ENCODE measurements around the gene PLAAT5.

PLAAT5 gene

GRCh38 chr11:63462137-63462536 is 28.8 kb downstream of the PLAAT5 start:
- Histone ChIP-seq H3K9ac (ENCODE audit: low read length) (no peak overlapping the region), H2BK15ac (ENCODE audit: low read depth, poor library complexity, severe bottlenecking) (no peak overlapping the region), H2AK5ac (ENCODE audit: low read length, severe bottlenecking) (no peak overlapping the region), H3K9me3 (ENCODE audit: control insufficient read depth, low read length) (peaks cover 8% of the 10 kb centered on the region), H3K27ac (ENCODE audit: low read length, poor library complexity, severe bottlenecking) (no peak overlapping the region), H2AFZ (ENCODE audit: low read depth, low read length) (no peak overlapping the region), H2BK120ac (ENCODE audit: low read depth, low read length) (no peak overlapping the region), H3K36me3 (ENCODE audit: control insufficient read depth in 1 of 2, insufficient read depth in 2 of 2, low read depth in 1 of 2, low read length in 2 of 2) (no peaks in the 10 kb centered on the region), H4K8ac (ENCODE audit: low read length) (no peak overlapping the region), H3K79me1 (replicated peaks; ENCODE audit: low read length, poor library complexity, severe bottlenecking) (no peaks in the 10 kb centered on the region), H3K18ac (ENCODE audit: low read depth in 1 of 2, low read length in 2 of 2) (no peak overlapping the region), H3K4me1 (ENCODE audit: control insufficient read depth, insufficient read depth, low read depth, low read length) (peaks cover 6% of the 10 kb centered on the region), H2BK12ac (ENCODE audit: low read length in 2 of 2) (no peak overlapping the region), H3K4ac (ENCODE audit: low read depth in 1 of 2, low read length in 2 of 2) (no peak overlapping the region), H3K14ac (ENCODE audit: low read length in 2 of 2) (no peak overlapping the region), H3K23ac (ENCODE audit: low read length in 2 of 2) (no peak overlapping the region), H3K4me2 (ENCODE audit: low read length, poor library complexity, severe bottlenecking) (no peak overlapping the region), H4K91ac (ENCODE audit: low read length) (no peak overlapping the region), H3K27me3 (ENCODE audit: control insufficient read depth in 1 of 2, insufficient read depth in 1 of 2, low read length in 2 of 2) (peaks cover 5 to 20% of the 10 kb centered on the region in 2 experiments), H3K4me3 (ENCODE audit: insufficient read depth in 1 of 2, low read depth in 1 of 2, low read length in 2 of 2) (no peak overlapping the region), H2BK5ac (ENCODE audit: low read depth, low read length, poor library complexity, severe bottlenecking) (no peak overlapping the region)
- DNase-seq, result no peak

GRCh38 chr11:63459586-63459985 is 31.4 kb downstream of the PLAAT5 start:
- peaks cover 6% of the 10 kb centered on the region for H3K4me1 ChIP-seq (ENCODE audit: control insufficient read depth, insufficient read depth, low read depth, low read length)
- no peak overlapping the region for H3K9ac ChIP-seq (ENCODE audit: low read length)
- H3K79me1 ChIP-seq (replicated peaks; ENCODE audit: low read length, poor library complexity, severe bottlenecking), result no peaks in the 10 kb centered on the region
- H3K23ac ChIP-seq (ENCODE audit: low read length in 2 of 2), result no peak overlapping the region
- H3K36me3 ChIP-seq (ENCODE audit: control insufficient read depth in 1 of 2, insufficient read depth in 2 of 2, low read depth in 1 of 2, low read length in 2 of 2), result no peaks in the 10 kb centered on the region
- DNase-seq, result no peak
- no peak overlapping the region for H2AFZ ChIP-seq (ENCODE audit: low read depth, low read length)
- 25% methylated on average over 6 of the region's 6 CpGs for WGBS
- H3K4me2 ChIP-seq (ENCODE audit: low read length, poor library complexity, severe bottlenecking), result peak overlapping the region; percentile 21
- no peaks in the 10 kb centered on the region for H3K9me3 ChIP-seq (ENCODE audit: control insufficient read depth, low read length)
- H3K27me3 ChIP-seq (ENCODE audit: control insufficient read depth in 1 of 2, insufficient read depth in 1 of 2, low read length in 2 of 2), result peaks cover 5 to 17% of the 10 kb centered on the region in 2 experiments
- H3K27ac ChIP-seq (ENCODE audit: low read length, poor library complexity, severe bottlenecking), result no peak overlapping the region
- no peak overlapping the region for H3K4me3 ChIP-seq (ENCODE audit: insufficient read depth in 1 of 2, low read depth in 1 of 2, low read length in 2 of 2)
- no peak overlapping the region for H4K91ac ChIP-seq (ENCODE audit: low read length)
- H3K4ac ChIP-seq (ENCODE audit: low read depth in 1 of 2, low read length in 2 of 2), result no peak overlapping the region
- H3K18ac ChIP-seq (ENCODE audit: low read depth in 1 of 2, low read length in 2 of 2), result no peak overlapping the region
- no peak overlapping the region for H3K14ac ChIP-seq (ENCODE audit: low read length in 2 of 2)
- H4K8ac ChIP-seq (ENCODE audit: low read length), result no peak overlapping the region
- no peak overlapping the region for H2BK15ac ChIP-seq (ENCODE audit: low read depth, poor library complexity, severe bottlenecking)
- H2BK5ac ChIP-seq (ENCODE audit: low read depth, low read length, poor library complexity, severe bottlenecking), result no peak overlapping the region
- no peak overlapping the region for H2BK120ac ChIP-seq (ENCODE audit: low read depth, low read length)
- H2AK5ac ChIP-seq (ENCODE audit: low read length, severe bottlenecking), result no peak overlapping the region
- no peak overlapping the region for H2BK12ac ChIP-seq (ENCODE audit: low read length in 2 of 2)

GRCh38 chr11:63448646-63449045 is 42.3 kb downstream of the PLAAT5 start:
- no peak overlapping the region for H2BK5ac ChIP-seq (ENCODE audit: low read depth, low read length, poor library complexity, severe bottlenecking)
- H3K23ac ChIP-seq (ENCODE audit: low read length in 2 of 2), result no peak overlapping the region
- H2BK120ac ChIP-seq (ENCODE audit: low read depth, low read length), result no peak overlapping the region
- H2BK15ac ChIP-seq (ENCODE audit: low read depth, poor library complexity, severe bottlenecking), result no peak overlapping the region
- H3K36me3 ChIP-seq (ENCODE audit: control insufficient read depth in 1 of 2, insufficient read depth in 2 of 2, low read depth in 1 of 2, low read length in 2 of 2), result no peaks in the 10 kb centered on the region
- H3K27ac ChIP-seq (ENCODE audit: low read length, poor library complexity, severe bottlenecking), result no peak overlapping the region
- H2AK5ac ChIP-seq (ENCODE audit: low read length, severe bottlenecking), result no peak overlapping the region
- no peak overlapping the region for H3K4ac ChIP-seq (ENCODE audit: low read depth in 1 of 2, low read length in 2 of 2)
- no peak overlapping the region for H3K18ac ChIP-seq (ENCODE audit: low read depth in 1 of 2, low read length in 2 of 2)
- no peak overlapping the region for H2AFZ ChIP-seq (ENCODE audit: low read depth, low read length)
- H3K79me1 ChIP-seq (replicated peaks; ENCODE audit: low read length, poor library complexity, severe bottlenecking), result no peaks in the 10 kb centered on the region
- no peak overlapping the region for H4K91ac ChIP-seq (ENCODE audit: low read length)
- H3K14ac ChIP-seq (ENCODE audit: low read length in 2 of 2), result no peak overlapping the region
- WGBS, result 54% methylated on average over 1 of the region's 1 CpG
- H3K4me1 ChIP-seq (ENCODE audit: control insufficient read depth, insufficient read depth, low read depth, low read length), result peaks cover 2% of the 10 kb centered on the region
- H3K27me3 ChIP-seq (ENCODE audit: control insufficient read depth in 1 of 2, insufficient read depth in 1 of 2, low read length in 2 of 2), result peaks cover 0 to 21% of the 10 kb centered on the region in 2 experiments
- no peak overlapping the region for H4K8ac ChIP-seq (ENCODE audit: low read length)
- H3K9ac ChIP-seq (ENCODE audit: low read length), result no peak overlapping the region
- no peak overlapping the region for H3K4me2 ChIP-seq (ENCODE audit: low read length, poor library complexity, severe bottlenecking)
- H3K4me3 ChIP-seq (ENCODE audit: insufficient read depth in 1 of 2, low read depth in 1 of 2, low read length in 2 of 2), result no peak overlapping the region
- no peaks in the 10 kb centered on the region for H3K9me3 ChIP-seq (ENCODE audit: control insufficient read depth, low read length)
- H2BK12ac ChIP-seq (ENCODE audit: low read length in 2 of 2), result no peak overlapping the region
- no peak for DNase-seq

- no peak overlapping the region for H2BK15ac ChIP-seq (ENCODE audit: low read depth, poor library complexity, severe bottlenecking)
Measured at GRCh38 chr11:63445720-63446119, 45.2 kb downstream of the PLAAT5 start.

More at GRCh38 chr11:63445720-63446119, 45.2 kb downstream of the PLAAT5 start:
- no peaks in the 10 kb centered on the region for H3K9me3 ChIP-seq (ENCODE audit: control insufficient read depth, low read length)
- H3K27ac ChIP-seq (ENCODE audit: low read length, poor library complexity, severe bottlenecking), result no peak overlapping the region
- H3K36me3 ChIP-seq (ENCODE audit: control insufficient read depth in 1 of 2, insufficient read depth in 2 of 2, low read depth in 1 of 2, low read length in 2 of 2), result no peaks in the 10 kb centered on the region
- H2BK12ac ChIP-seq (ENCODE audit: low read length in 2 of 2), result no peak overlapping the region
- no peak overlapping the region for H4K91ac ChIP-seq (ENCODE audit: low read length)
- H3K79me1 ChIP-seq (replicated peaks; ENCODE audit: low read length, poor library complexity, severe bottlenecking), result no peaks in the 10 kb centered on the region
- H3K23ac ChIP-seq (ENCODE audit: low read length in 2 of 2), result no peak overlapping the region
- no peak overlapping the region for H3K4me2 ChIP-seq (ENCODE audit: low read length, poor library complexity, severe bottlenecking)
- no peak overlapping the region for H3K9ac ChIP-seq (ENCODE audit: low read length)
- H4K8ac ChIP-seq (ENCODE audit: low read length), result no peak overlapping the region
- peaks cover 0 to 21% of the 10 kb centered on the region in 2 experiments for H3K27me3 ChIP-seq (ENCODE audit: control insufficient read depth in 1 of 2, insufficient read depth in 1 of 2, low read length in 2 of 2)
- no peak overlapping the region for H2BK120ac ChIP-seq (ENCODE audit: low read depth, low read length)
- H2BK5ac ChIP-seq (ENCODE audit: low read depth, low read length, poor library complexity, severe bottlenecking), result no peak overlapping the region
- H3K4me1 ChIP-seq (ENCODE audit: control insufficient read depth, insufficient read depth, low read depth, low read length), result peaks cover 2% of the 10 kb centered on the region
- H2AFZ ChIP-seq (ENCODE audit: low read depth, low read length), result no peak overlapping the region
- no peak overlapping the region for H3K18ac ChIP-seq (ENCODE audit: low read depth in 1 of 2, low read length in 2 of 2)
- DNase-seq, result no peak
- H3K4me3 ChIP-seq (ENCODE audit: insufficient read depth in 1 of 2, low read depth in 1 of 2, low read length in 2 of 2), result no peak overlapping the region
- no peak overlapping the region for H2AK5ac ChIP-seq (ENCODE audit: low read length, severe bottlenecking)
- H3K4ac ChIP-seq (ENCODE audit: low read depth in 1 of 2, low read length in 2 of 2), result no peak overlapping the region
- H3K14ac ChIP-seq (ENCODE audit: low read length in 2 of 2), result no peak overlapping the region
